ENCODE measurements around the gene MCTP1. TPM values are rescaled to one million over a fixed set of nuclear protein-coding genes. Genes with fewer than 3 reads are reported as not detected.

The MCTP1 gene
- total RNA-seq, 2 experiments from 2014 or later, result not detected

GRCh38 chr5:94906750-94907149 is 378.1 kb downstream of the MCTP1 start:
- Histone ChIP-seq H3K79me2 (ENCODE audit: insufficient read depth, low read depth, low read length) (no peaks in the 10 kb centered on the region), H2AFZ (ENCODE audit: low read length) (no peak overlapping the region), H3K4me3 (ENCODE audit: low read depth, low read length, poor library complexity, severe bottlenecking) (no peak overlapping the region), H3K27ac (ENCODE audit: low read depth, low read length, poor library complexity, severe bottlenecking) (no peak overlapping the region), H3K36me3 (ENCODE audit: insufficient read depth, low read length) (no peaks in the 10 kb centered on the region), H3K9me3 (ENCODE audit: low read length) (no peaks in the 10 kb centered on the region), H3K9me2 (ENCODE audit: insufficient read depth, low read length) (no peaks in the 10 kb centered on the region), H4K20me1 (ENCODE audit: insufficient read depth, low read length) (no peaks in the 10 kb centered on the region), H3K4me2 (ENCODE audit: low read length) (no peak overlapping the region), H3K4me1 (ENCODE audit: insufficient read depth, low read length, poor library complexity, severe bottlenecking) (no peaks in the 10 kb centered on the region)
- TF ChIP-seq CTCF (conservative IDR thresholded peaks at IDR 0.05; ENCODE audit: low read length), result no peak
- no peak for TF ChIP-seq EZH2phosphoT487 (IDR thresholded peaks at IDR 0.05; ENCODE audit: borderline replicate concordance, low read depth, low read length)
- no TSS peak for BruUV-seq (replicated peaks)
- intact Hi-C loops (cut with micrococcal nuclease; ENCODE audit: unreplicated experiment), result no loop called here
- DNase-seq (ENCODE audit: low spot score), result no peak
- ChIA-PET POLR2A (no interaction called here), CTCF (ENCODE audit: unreplicated experiment) (no interaction called here)

- Histone ChIP-seq H2AFZ (ENCODE audit: low read length) (no peak overlapping the region), H3K9me2 (ENCODE audit: insufficient read depth, low read length) (no peaks in the 10 kb centered on the region), H3K4me2 (ENCODE audit: low read length) (no peak overlapping the region), H3K4me1 (ENCODE audit: insufficient read depth, low read length, poor library complexity, severe bottlenecking) (no peaks in the 10 kb centered on the region), H3K27ac (ENCODE audit: low read depth, low read length, poor library complexity, severe bottlenecking) (no peak overlapping the region), H3K9me3 (ENCODE audit: low read length) (no peaks in the 10 kb centered on the region), H3K79me2 (ENCODE audit: insufficient read depth, low read depth, low read length) (no peaks in the 10 kb centered on the region), H3K4me3 (ENCODE audit: low read depth, low read length, poor library complexity, severe bottlenecking) (no peak overlapping the region), H4K20me1 (ENCODE audit: insufficient read depth, low read length) (no peaks in the 10 kb centered on the region), H3K36me3 (ENCODE audit: insufficient read depth, low read length) (no peaks in the 10 kb centered on the region)
- intact Hi-C loops (cut with micrococcal nuclease; ENCODE audit: unreplicated experiment), result no loop called here
- DNase-seq (ENCODE audit: low spot score), result no peak
- TF ChIP-seq CTCF (conservative IDR thresholded peaks at IDR 0.05; ENCODE audit: low read length) (no peak), EZH2phosphoT487 (IDR thresholded peaks at IDR 0.05; ENCODE audit: borderline replicate concordance, low read depth, low read length) (no peak)
- CTCF ChIA-PET (ENCODE audit: unreplicated experiment), result no interaction called here
- BruUV-seq (replicated peaks), result no TSS peak
- POLR2A ChIA-PET, result no interaction called here
These were observed 381.2 kb downstream of the MCTP1 start for GRCh38 chr5:94903726-94904125.

- Histone ChIP-seq H3K4me2 (ENCODE audit: low read length) (no peak overlapping the region), H3K27ac (ENCODE audit: low read depth, low read length, poor library complexity, severe bottlenecking) (no peak overlapping the region), H3K4me1 (ENCODE audit: insufficient read depth, low read length, poor library complexity, severe bottlenecking) (no peaks in the 10 kb centered on the region), H4K20me1 (ENCODE audit: insufficient read depth, low read length) (no peaks in the 10 kb centered on the region), H3K9me2 (ENCODE audit: insufficient read depth, low read length) (no peaks in the 10 kb centered on the region), H3K4me3 (ENCODE audit: low read depth, low read length, poor library complexity, severe bottlenecking) (no peak overlapping the region), H3K36me3 (ENCODE audit: insufficient read depth, low read length) (no peaks in the 10 kb centered on the region), H3K9me3 (ENCODE audit: low read length) (no peaks in the 10 kb centered on the region), H2AFZ (ENCODE audit: low read length) (no peak overlapping the region), H3K79me2 (ENCODE audit: insufficient read depth, low read depth, low read length) (no peaks in the 10 kb centered on the region)
- ChIA-PET POLR2A (interaction anchor here (0.6 kb wide), 1 partner anchor 10 kb away, joined by 3 read pairs; no protein-coding TSS in a partner anchor), CTCF (ENCODE audit: unreplicated experiment) (no interaction called here)
- no peak for DNase-seq (ENCODE audit: low spot score)
- intact Hi-C loops (cut with micrococcal nuclease; ENCODE audit: unreplicated experiment), result no loop called here
- BruUV-seq (replicated peaks), result no TSS peak
- no peak for TF ChIP-seq EZH2phosphoT487 (IDR thresholded peaks at IDR 0.05; ENCODE audit: borderline replicate concordance, low read depth, low read length)
- TF ChIP-seq CTCF (conservative IDR thresholded peaks at IDR 0.05; ENCODE audit: low read length), result no peak
These were observed 383.5 kb downstream of the MCTP1 start for GRCh38 chr5:94901191-94901979.
